Peyer's patch (tissue), 4 donors: ENCODE measurements around the gene NAA10.

ENCODE experiments used
- CTCF ChIP-seq, 6 experiments: fragments of 450-650 bp in 4 of 6; fragments of 200-600 bp in 2 of 6; sonication (generic) in 1 of 6; IDR thresholded peaks; one replicate each; pipeline ENCODE4 v1.5.1; 2017 to 2019; ENCODE audit warnings: antibody characterized with exemption in 6 of 6, mild to moderate bottlenecking in 3 of 6, moderate library complexity in 1 of 6
- POLR2A ChIP-seq, 2 donors: fragments of 450-650 bp; IDR thresholded peaks; one replicate each; pipeline ENCODE4 v1.5.1; 2017; ENCODE audit warnings: antibody characterized with exemption in 2 of 2, mild to moderate bottlenecking in 2 of 2, moderate library complexity in 2 of 2

GRCh38 chrX:153910446-153910845 is 24.4 kb downstream of the NAA10 start:
- TF ChIP-seq CTCF (IDR thresholded peaks at IDR 0.05) (no peak), POLR2A (IDR thresholded peaks at IDR 0.05) (no peak)
